Hepatocyte (in vitro differentiated cells): ENCODE results near the gene AMDHD2. TPM values are rescaled to one million over a fixed set of nuclear protein-coding genes. Genes with fewer than 3 reads are reported as not detected.
"Not testable (repeated sequence)": the region's sequence is repeated elsewhere in the genome, so short reads cannot be mapped to it uniquely, and the experiment has no call there.

ENCODE experiments used
- DNase-seq: peaks from one replicate; pipeline ENCODE4 v3.0.0-alpha.2; 2016; ENCODE audit warnings: low spot score
- H2AFZ ChIP-seq: fragments of 200-600 bp; sonication (generic); 2 replicates; pipeline ENCODE4 v1.6.0; 2016; ENCODE audit warnings: antibody characterized with exemption, mild to moderate bottlenecking
- H3K27ac ChIP-seq: fragments of 200-600 bp; sonication (generic); 2 replicates; pipeline ENCODE4 v1.5.1; 2016; ENCODE audit warnings: mild to moderate bottlenecking
- H3K27me3 ChIP-seq: fragments of 200-600 bp; sonication (generic); 2 replicates; pipeline ENCODE4 v1.6.1; 2016
- H3K36me3 ChIP-seq: fragments of 200-600 bp; sonication (generic); replicated peaks from 2 replicates; pipeline ENCODE4 v1.5.1; 2016; ENCODE audit warnings: low read depth; ENCODE audit not compliant: insufficient read depth
- H3K4me1 ChIP-seq: fragments of 200-600 bp; sonication (generic); 2 replicates; pipeline ENCODE4 v1.5.1; 2016; ENCODE audit warnings: mild to moderate bottlenecking, moderate library complexity; ENCODE audit not compliant: insufficient read depth
- H3K4me2 ChIP-seq: fragments of 200-600 bp; sonication (generic); 2 replicates; pipeline ENCODE4 v1.6.0; 2016
- H3K4me3 ChIP-seq: fragments of 200-600 bp; sonication (generic); 2 replicates; pipeline ENCODE4 v1.5.1; 2016; ENCODE audit warnings: mild to moderate bottlenecking
- H3K79me2 ChIP-seq: fragments of 200-600 bp; sonication (generic); 2 replicates; pipeline ENCODE4 v1.6.0; 2017; ENCODE audit warnings: mild to moderate bottlenecking
- H3K9me2 ChIP-seq: fragments of 200-600 bp; sonication (generic); replicated peaks from 2 replicates; pipeline ENCODE4 v1.6.0; 2017; ENCODE audit warnings: mild to moderate bottlenecking; ENCODE audit not compliant: insufficient read depth
- H3K9me3 ChIP-seq: fragments of 200-600 bp; sonication (generic); 2 replicates; pipeline ENCODE4 v1.5.1; 2016; ENCODE audit warnings: low read depth, mild to moderate bottlenecking
- H4K20me1 ChIP-seq: fragments of 200-600 bp; sonication (generic); 2 replicates; pipeline ENCODE4 v1.6.0; 2016; ENCODE audit warnings: mild to moderate bottlenecking; ENCODE audit not compliant: insufficient read depth, poor library complexity, severe bottlenecking
- CTCF ChIP-seq: fragments of 200-600 bp; sonication (generic); IDR thresholded peaks from 2 replicates; pipeline ENCODE4 v1.5.1; 2016; ENCODE audit warnings: antibody characterized with exemption, mild to moderate bottlenecking; ENCODE audit not compliant: poor library complexity
- WGBS: methylation state at CpG from one replicate; pipeline ENCODE4 v1.1.6; 2016; ENCODE audit warnings: low lambda C conversion rate; ENCODE audit errors: missing lambda C conversion rate; 5-methylcytosine and 5-hydroxymethylcytosine counted together
- polyA plus RNA-seq: library from polyadenylated mRNA; unstranded; fragments of >200 nt; fragmentation: Nextera tagmentation; extraction: Ambion mirVana; gene quantifications from 2 replicates; pipeline ENCODE4 v1.2.1, GENCODE V29; 2016
- total RNA-seq: library from RNA; depleted of rRNA; stranded (reverse); fragments of >200 nt; gene quantifications from 2 replicates; pipeline ENCODE4 v1.2.3, GENCODE V29; 2014

The AMDHD2 gene
- total and polyA plus RNA-seq, 2 experiments from 2014 or later: 43.6 to 70.8 TPM

GRCh38 chr16:2543771-2544170 lies 23.6 kb downstream of the AMDHD2 start:
- not testable (repeated sequence) for H3K27me3 ChIP-seq, H2AFZ ChIP-seq, H3K4me2 ChIP-seq, DNase-seq, H3K27ac ChIP-seq, H3K9me2 ChIP-seq, H3K36me3 ChIP-seq, H3K4me3 ChIP-seq, H3K9me3 ChIP-seq
- peaks cover 41% of the 10 kb centered on the region for H4K20me1 ChIP-seq
- peaks cover 12% of the 10 kb centered on the region for H3K4me1 ChIP-seq
- 91% methylated on average over 14 of the region's 14 CpGs for WGBS
- H3K79me2 ChIP-seq: peaks cover 67% of the 10 kb centered on the region

GRCh38 chr16:2550283-2550878 lies 30.2 kb downstream of the AMDHD2 start:
- H3K9me2 ChIP-seq, H3K27ac ChIP-seq, DNase-seq, H3K4me3 ChIP-seq, H4K20me1 ChIP-seq, H3K36me3 ChIP-seq, H3K27me3 ChIP-seq, H3K4me2 ChIP-seq, H2AFZ ChIP-seq, H3K4me1 ChIP-seq, H3K9me3 ChIP-seq: not testable (repeated sequence)
- WGBS: no CpG with 5 or more reads among the region's 14 CpGs
- peaks cover 16% of the 10 kb centered on the region for H3K79me2 ChIP-seq

GRCh38 chr16:2551420-2551889 lies 31.3 kb downstream of the AMDHD2 start:
- Histone ChIP-seq H3K4me2 (peak overlapping the region; percentile 70), H3K27ac (peak overlapping the region; percentile 92)
- not testable (repeated sequence) for H2AFZ ChIP-seq, H3K36me3 ChIP-seq, H3K4me1 ChIP-seq, H4K20me1 ChIP-seq, H3K79me2 ChIP-seq, H3K4me3 ChIP-seq, H3K9me2 ChIP-seq, H3K9me3 ChIP-seq, H3K27me3 ChIP-seq
- TF ChIP-seq CTCF: peak; percentile 31
- peak; percentile 48 for DNase-seq
- WGBS: 40% methylated on average over 15 of the region's 17 CpGs

GRCh38 chr16:2554709-2555425 lies 34.7 kb downstream of the AMDHD2 start:
- H3K9me2 ChIP-seq, H3K27ac ChIP-seq, H3K27me3 ChIP-seq, H2AFZ ChIP-seq, H3K4me3 ChIP-seq, H3K4me2 ChIP-seq, DNase-seq, H4K20me1 ChIP-seq, H3K9me3 ChIP-seq, H3K4me1 ChIP-seq, H3K79me2 ChIP-seq, H3K36me3 ChIP-seq: not testable (repeated sequence)
- no CpG with 5 or more reads among the region's 13 CpGs for WGBS

- H3K27me3 ChIP-seq: not testable (repeated sequence)
Observed at GRCh38 chr16:2557150-2557549, 37.0 kb downstream of the AMDHD2 start.

GRCh38 chr16:2560131-2560797 lies 40.1 kb downstream of the AMDHD2 start:
- H3K27ac ChIP-seq, H4K20me1 ChIP-seq, DNase-seq, H3K79me2 ChIP-seq, H3K4me3 ChIP-seq, H3K9me2 ChIP-seq, H3K4me2 ChIP-seq, H3K4me1 ChIP-seq, H3K27me3 ChIP-seq, H3K9me3 ChIP-seq, H2AFZ ChIP-seq, H3K36me3 ChIP-seq: not testable (repeated sequence)
- WGBS: 92% methylated on average over 8 of the region's 17 CpGs

More at GRCh38 chr16:2557150-2557549, 37.0 kb downstream of the AMDHD2 start:
- WGBS: 97% methylated on average over 6 of the region's 15 CpGs
- not testable (repeated sequence) for H4K20me1 ChIP-seq, H2AFZ ChIP-seq, H3K9me3 ChIP-seq, H3K27ac ChIP-seq, H3K9me2 ChIP-seq, H3K36me3 ChIP-seq, H3K4me2 ChIP-seq, H3K4me1 ChIP-seq, DNase-seq, H3K79me2 ChIP-seq, H3K4me3 ChIP-seq
